ENCODE results near the gene NIPSNAP3A. TPM values are rescaled to one million over a fixed set of nuclear protein-coding genes. Genes with fewer than 3 reads are reported as not detected.

Gene NIPSNAP3A
- total and polyA plus RNA-seq, 2 of the 8 experiments (the other 6 are each of a cell fraction or from before 2014, with no cell fraction given), result 9.3 to 9.4 TPM

DNA sequence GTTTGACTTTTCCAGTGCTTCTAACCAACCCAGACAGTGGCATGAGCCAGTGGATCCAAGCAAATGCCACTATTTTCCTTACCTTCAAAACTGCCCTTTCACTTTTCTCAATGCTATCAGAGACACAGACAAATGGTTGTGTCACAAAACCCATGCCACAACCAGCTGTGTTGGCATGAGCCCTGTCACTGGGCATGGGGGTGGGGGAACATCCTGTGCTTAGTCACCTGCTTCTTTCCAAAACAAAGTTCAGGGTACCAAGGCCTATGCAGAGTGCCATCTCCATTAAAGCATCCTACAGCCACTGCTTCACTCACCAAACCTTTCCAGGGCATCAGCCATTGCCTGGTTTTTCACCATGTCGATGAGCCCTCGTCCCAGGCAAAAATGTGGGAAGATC, 46.6 kb downstream of the NIPSNAP3A start (continued):
- TF ChIP-seq, protein P1, sequence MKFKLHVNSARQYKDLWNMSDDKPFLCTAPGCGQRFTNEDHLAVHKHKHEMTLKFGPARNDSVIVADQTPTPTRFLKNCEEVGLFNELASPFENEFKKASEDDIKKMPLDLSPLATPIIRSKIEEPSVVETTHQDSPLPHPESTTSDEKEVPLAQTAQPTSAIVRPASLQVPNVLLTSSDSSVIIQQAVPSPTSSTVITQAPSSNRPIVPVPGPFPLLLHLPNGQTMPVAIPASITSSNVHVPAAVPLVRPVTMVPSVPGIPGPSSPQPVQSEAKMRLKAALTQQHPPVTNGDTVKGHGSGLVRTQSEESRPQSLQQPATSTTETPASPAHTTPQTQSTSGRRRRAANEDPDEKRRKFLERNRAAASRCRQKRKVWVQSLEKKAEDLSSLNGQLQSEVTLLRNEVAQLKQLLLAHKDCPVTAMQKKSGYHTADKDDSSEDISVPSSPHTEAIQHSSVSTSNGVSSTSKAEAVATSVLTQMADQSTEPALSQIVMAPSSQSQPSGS (IDR thresholded peaks at IDR 0.05; ENCODE audit: low read length), result no peak
